Activated T-cell treated with anti-CD3 and anti-CD28 coated beads, Interleukin-2, amount 50 U/mL, for 48 hours (primary cell): ENCODE results near the gene TRIM27.
"Not testable (repeated sequence)": the region's sequence is repeated elsewhere in the genome, so short reads cannot be mapped to it uniquely, and the experiment has no call there.

Experiments
- DNase-seq, 2 experiments: peaks; one replicate each; pipeline ENCODE4 v3.0.0-alpha.2; 2020

TRIM27 gene

GRCh38 chr6:28895131-28895812, 28.5 kb downstream of the TRIM27 start:
- DNase-seq = peak; percentile 92 to 93

- no peak for DNase-seq
These were observed 30.5 kb downstream of the TRIM27 start for GRCh38 chr6:28893172-28893799.

GRCh38 chr6:28892525-28892924, 31.3 kb downstream of the TRIM27 start:
- no peak for DNase-seq

- no peak for DNase-seq
These were observed 35.8 kb downstream of the TRIM27 start for GRCh38 chr6:28887796-28888496.

- DNase-seq = no peak
These were observed 37.7 kb downstream of the TRIM27 start for GRCh38 chr6:28886079-28886439.

- peak; percentile 80 to 85 for DNase-seq
These were observed 39.2 kb downstream of the TRIM27 start for GRCh38 chr6:28884423-28885131.

- DNase-seq = peak; percentile 85 to 89
These were observed 42.6 kb downstream of the TRIM27 start for GRCh38 chr6:28880894-28881780.

- no peak for DNase-seq
These were observed 43.3 kb downstream of the TRIM27 start for GRCh38 chr6:28880519-28880893.

GRCh38 chr6:28876710-28877109, 47.1 kb downstream of the TRIM27 start:
- DNase-seq = no peak

GRCh38 chr6:28875191-28875747, 48.5 kb downstream of the TRIM27 start:
- no peak for DNase-seq

- not testable (repeated sequence) for DNase-seq
These were observed 51.5 kb downstream of the TRIM27 start for GRCh38 chr6:28872157-28872817.

GRCh38 chr6:28871335-28872156, 52.2 kb downstream of the TRIM27 start:
- DNase-seq = no peak

GRCh38 chr6:28868873-28869272, 54.9 kb downstream of the TRIM27 start:
- DNase-seq = no peak

GRCh38 chr6:28867086-28867409, 56.7 kb downstream of the TRIM27 start:
- no peak for DNase-seq

GRCh38 chr6:28866205-28867085, 57.3 kb downstream of the TRIM27 start:
- peak; percentile 86 to 88 for DNase-seq

- DNase-seq = peak; percentile 78 to 79
These were observed 58.2 kb downstream of the TRIM27 start for GRCh38 chr6:28865401-28866204.

- no peak for DNase-seq
These were observed 59.4 kb downstream of the TRIM27 start for GRCh38 chr6:28864326-28864923.

GRCh38 chr6:28863604-28864325, 60.0 kb downstream of the TRIM27 start:
- DNase-seq = peak; percentile 91
